HG03066 (cell line): ENCODE data around the gene MPV17L2.
"Not testable (repeated sequence)": the region's sequence is repeated elsewhere in the genome, so short reads cannot be mapped to it uniquely, and the experiment has no call there.

Experiments
- ATAC-seq: cut with Tn5 transposase; IDR thresholded peaks from one replicate; pipeline ENCODE4 v1.9.1; 2021; ENCODE audit warnings: low read depth; ENCODE audit not compliant: unreplicated experiment

Gene MPV17L2

DNA sequence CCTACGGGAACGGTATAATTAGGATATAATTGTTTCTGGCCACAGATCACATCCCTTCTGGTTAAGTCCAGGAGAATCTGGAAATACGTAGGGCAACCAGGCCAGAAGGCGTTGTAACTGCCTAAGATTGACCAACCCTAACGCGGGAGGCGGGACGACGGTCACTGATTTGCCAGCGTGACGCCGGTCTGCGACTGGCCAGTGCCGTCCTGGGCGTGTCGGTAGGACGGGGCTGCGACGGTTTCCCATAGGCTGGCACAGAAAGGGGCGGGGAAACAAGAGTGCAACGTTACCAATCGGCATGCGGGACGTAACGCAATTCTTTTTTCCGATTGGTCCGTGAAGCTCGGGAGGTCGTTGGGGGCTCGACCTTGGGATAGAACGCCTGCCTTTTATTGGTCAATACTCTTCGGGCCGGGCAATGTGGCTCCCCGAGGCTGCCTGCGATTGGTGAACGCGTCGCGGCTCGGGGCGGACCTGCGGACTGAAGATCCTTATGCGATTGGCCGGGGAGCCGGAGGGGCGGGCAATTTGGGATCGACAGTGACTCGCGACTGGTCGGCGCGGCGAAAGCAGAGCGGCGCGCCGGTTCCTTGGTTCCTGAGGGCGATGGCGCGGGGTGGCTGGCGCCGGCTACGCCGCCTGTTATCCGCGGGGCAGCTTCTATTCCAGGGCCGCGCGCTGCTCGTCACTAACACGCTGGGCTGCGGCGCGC is at the start of gene MPV17L2:
Gene MPV17L2 (plus strand): TSS at position 546 of the 715 bp plus-strand sequence. CDS start 64 bp downstream, at position 610.
- ATAC-seq, result peak; percentile 84

DNA sequence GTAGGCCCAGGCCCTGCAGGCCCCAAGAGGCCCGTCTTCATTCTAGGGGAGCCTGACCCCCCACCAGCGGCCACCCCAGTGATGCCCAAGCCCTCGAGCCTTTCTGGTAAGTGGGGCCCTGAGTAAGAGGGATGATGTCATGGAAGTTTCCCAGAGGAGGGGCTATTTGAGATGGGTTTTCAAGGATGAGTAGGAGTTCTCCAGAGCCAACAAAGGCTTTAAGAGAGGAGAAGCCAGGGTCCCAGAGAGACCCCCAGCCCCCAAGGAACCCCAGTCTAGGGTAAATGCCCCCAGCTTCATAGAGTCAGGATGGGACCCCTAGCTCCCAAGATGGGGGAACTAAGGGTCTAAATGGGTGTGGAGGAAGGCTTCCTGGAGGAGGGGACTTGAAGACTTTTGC is 49.1 kb upstream of the MPV17L2 start:
- no peak for ATAC-seq

DNA sequence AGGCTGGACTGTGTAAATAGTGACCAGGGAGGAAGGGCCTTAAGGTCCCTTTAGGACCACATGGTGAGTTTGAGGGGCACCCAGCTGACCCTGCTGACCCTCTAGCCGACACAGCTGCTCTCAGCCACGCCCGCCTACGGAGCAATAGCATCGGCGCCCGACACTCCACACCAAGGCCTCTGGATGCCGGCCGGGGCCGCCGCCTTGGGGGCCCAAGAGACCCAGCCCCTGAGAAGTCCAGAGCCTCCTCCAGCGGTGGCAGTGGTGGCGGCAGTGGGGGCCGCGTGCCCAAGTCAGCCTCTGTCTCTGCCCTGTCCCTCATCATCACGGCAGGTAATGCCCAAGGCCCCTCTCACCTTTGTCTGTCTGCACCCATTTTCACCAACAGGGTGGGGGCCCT is 48.7 kb upstream of the MPV17L2 start:
- no peak for ATAC-seq

DNA sequence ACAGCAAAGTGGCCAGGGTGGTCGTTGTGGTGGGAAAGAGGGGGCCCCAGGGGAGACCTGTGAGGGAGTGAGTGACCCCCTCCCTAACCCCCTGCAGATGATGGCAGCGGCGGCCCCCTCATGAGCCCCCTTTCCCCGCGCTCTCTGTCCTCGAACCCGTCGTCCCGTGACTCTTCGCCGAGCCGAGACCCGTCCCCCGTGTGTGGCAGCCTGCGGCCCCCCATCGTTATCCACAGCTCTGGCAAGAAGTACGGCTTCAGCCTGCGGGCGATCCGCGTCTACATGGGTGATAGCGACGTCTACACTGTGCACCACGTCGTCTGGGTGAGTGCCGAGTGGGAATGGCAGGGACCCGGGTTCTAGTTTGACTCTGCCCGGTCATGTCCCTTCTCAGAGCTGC is 48.1 kb upstream of the MPV17L2 start:
- no peak for ATAC-seq

DNA sequence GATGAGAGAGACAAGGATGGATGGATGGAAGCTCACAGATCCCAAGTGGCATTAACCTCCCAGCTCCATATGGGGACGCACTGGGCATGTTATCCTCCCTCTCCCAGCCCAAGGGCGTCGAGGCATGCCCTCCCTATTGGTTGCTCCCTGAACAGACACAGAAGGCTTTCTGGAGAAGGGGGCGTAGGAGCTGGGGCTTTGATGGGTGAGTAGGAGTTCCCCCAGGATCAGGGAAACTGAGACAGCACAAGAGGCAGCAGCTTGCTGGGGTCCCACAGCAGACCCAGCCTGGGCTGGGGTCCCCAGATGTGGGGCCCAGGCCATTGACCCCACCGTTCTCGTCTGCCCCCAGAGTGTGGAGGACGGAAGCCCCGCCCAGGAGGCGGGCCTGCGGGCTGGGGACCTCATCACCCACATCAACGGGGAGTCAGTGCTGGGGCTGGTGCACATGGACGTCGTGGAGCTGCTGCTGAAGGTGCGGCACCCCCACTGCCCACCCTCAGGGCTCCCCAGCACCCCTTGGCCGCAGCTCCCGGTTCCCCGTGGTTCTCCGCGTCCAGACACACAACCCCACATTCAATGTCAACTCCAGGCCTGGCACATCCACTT is 47.5 kb upstream of the MPV17L2 start:
- no peak for ATAC-seq

DNA sequence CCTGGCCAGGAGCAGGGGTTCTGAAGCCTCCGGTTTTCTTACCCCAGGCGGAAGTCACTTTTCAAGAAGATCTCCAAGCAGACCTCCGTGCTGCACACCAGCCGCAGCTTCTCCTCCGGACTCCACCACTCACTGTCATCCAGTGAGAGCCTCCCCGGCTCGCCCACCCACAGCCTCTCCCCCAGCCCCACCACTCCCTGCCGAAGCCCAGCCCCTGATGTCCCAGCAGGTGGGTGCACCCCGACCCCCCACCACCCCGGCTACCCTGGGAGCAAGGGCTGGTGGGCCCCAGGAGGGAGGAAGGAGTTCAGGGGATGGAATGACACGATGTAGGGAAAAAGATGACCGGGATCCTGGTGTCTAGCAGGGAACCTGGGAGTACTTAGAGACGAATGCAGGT is 45.6 kb upstream of the MPV17L2 start:
- no peak for ATAC-seq

DNA sequence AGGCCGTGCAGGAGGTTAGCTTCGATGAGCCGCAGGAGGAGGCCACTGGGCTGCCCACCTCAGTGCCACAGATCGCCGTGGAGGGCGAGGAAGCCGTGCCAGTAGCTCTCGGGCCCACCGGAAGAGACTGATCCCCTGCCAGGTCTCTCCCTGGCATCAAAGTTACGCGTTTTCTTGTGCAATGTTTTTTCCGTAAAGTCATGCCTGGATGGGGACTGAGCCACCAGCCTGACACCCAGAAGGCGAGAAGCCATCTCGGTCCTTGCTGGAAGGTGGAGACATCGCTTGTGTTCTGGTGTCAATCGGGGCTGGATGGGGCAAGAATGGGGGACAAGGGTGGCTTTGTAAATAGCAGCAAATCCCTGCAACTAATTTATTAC is 43.4 kb upstream of the MPV17L2 start:
- no peak for ATAC-seq

DNA sequence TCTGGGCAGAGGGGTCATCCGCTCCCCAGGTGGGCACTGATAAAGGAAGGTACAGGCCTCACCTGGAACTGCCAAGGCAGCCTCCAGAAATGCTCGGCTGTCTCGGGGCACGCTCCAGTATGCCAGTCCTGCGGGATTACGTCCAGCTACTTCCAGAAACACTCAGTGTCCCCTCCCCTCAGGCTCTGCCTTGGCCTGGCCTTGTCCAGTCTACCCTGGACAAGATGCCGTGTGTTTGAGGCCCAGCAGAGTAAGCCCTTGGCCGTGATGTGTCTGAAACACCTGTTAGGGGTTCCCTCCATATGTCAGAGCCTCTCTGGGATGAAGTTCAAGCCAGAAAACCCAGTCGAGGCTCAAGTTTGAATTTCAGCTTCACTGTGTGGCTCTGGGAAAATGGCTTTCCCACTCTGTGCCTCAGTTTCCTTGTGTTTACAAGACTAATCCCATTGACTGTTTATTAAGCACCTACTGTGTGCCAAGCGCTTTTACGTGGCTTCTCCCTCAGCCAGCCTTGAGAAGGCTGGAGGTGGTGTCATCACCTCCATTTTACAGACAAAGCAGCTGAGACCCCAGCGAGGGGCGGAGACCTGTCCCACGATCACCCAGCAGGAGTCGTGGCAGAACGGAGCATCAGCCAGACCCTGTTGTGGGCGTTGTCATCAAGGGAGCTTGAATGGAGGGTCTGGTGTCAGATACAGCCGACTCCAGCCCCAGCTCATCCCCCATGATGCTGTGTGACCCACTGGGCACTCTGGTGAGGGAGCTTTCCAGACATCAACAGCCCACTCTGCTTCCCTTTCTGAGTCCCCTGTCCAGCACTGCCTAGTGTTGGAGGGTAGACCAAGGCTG is 42.0 kb upstream of the MPV17L2 start:
- no peak for ATAC-seq

DNA sequence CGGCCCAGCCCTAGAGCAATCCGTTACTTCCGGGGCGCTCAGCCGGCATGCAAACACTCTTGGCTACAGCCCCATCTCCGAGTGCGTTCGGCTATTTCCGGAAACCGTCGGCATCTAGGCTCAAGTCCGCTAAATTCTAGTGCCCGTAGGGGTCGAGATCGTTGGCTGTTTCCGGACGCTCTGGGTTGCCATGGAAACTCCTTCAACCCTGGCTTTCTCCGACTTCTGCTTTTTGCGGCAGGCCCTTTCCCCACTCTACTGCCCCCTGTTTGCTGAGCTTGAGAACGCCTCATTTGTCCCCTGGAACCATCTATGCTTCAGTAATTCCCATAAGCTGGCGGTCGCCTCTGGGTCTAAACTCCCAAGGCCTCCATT is 40.6 kb upstream of the MPV17L2 start:
- ATAC-seq, result peak; percentile 76

DNA sequence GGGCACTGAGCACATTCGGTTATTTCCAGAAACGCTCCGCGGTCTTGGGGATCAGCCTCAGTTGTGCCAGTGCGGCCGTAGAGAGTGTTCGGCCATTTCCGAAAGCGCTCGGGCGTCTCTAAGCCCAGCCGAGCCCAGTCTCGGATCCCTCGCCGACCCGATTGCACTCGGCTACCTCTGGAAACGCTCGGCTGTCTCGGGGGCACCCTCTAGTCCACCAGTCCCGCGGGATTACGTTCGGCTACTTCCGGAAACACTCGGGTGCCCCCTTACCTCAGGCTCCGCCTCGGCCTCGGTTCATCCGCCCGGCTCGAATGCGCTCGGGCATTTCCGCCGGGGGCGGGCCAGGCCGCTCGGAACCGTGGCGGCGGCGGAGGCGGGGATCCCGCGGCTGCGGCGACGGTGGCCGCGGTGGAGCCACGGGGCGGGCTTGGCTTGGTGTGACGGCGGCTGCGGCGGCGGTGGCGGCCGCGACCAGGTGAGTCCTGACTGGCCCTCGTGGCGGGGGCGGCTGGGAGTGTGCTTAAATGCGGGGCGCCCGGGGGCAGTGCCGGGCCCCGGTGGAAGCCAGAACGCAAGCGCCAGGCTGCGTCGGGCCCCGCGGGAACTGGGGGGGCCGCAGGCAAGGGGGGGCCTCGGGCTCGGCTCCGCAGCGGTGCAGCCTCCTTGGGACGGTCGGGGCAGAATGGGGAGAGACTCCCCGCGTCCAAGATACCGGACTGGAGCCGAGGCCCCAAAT is 40.0 kb upstream of the MPV17L2 start, which contains the start of gene PIK3R2:
Gene PIK3R2 (plus strand): TSS at position 347 of the 739 bp plus-strand sequence. CDS start 2,717 bp downstream, outside the sequence.
- ATAC-seq, result peak; percentile 65

DNA sequence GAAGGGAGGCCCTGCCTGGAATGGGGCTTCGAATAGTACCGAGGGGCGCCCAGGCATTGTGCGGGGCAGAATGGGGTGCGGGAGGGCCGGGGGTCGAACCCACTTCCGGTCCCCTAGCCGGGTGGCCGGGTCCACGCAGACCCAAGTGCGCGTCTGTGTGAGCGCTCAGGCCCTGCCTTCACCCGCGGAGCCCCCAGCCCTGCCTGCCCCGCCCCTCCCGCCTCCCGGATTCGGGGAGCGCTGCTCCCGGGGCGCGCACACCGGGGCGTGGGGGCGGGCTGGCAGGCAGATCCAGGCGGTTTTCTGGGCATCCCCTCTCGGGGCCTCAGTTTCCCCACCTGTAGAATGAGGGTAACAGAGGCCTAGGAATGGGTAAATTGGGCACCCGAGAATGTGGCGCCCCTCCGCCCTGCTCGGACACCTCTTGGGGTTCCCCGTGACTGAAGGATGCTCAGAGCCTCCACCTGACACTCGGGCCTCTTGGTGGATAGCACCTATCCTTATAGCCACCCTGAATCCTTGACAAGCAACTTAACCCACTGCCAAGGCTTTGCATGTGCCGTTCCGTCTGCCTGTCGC is 39.4 kb upstream of the MPV17L2 start:
- no peak for ATAC-seq

DNA sequence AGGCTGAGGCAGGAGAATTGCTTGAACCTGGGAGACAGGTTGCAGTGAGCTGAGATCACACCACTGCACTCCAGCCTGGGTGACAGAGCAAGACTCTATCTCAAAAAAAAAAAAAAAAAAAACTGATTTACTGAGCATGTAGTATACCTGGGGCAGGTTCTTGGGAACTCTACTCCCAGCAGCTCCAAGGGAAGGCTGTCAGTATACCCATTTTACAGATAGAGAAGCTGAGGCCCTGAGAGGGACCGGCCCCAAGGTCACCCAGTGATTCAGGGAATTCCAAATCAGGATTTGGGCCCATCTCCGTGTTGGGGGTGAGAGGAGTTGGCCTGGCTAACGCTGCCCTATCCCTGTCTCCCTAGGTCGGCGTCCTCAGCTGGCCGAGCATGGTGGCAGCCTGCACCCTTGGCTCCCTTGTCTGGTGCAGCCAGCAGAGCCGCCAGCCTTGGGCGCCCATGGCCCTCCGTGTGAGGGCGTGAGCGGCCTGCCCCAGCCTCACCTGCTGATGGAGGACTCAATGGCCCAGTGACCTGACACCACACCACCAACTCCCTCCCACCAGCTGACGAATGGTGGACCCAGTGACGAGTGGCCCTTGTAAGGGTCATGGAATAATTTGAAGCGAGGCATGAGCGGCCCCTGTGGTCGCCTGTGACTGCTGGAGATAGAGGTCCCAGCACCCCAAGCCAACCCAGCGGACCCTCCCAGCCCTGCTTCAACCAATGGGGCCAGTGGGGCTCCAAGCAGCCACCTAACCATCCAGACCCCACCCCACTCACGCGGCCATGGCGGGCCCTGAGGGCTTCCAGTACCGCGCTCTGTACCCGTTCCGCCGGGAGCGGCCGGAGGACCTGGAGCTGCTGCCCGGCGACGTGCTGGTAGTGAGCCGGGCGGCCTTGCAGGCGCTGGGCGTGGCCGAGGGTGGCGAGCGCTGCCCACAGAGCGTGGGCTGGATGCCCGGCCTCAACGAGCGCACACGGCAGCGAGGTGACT is 37.6 kb upstream of the MPV17L2 start:
- ATAC-seq, result no peak

DNA sequence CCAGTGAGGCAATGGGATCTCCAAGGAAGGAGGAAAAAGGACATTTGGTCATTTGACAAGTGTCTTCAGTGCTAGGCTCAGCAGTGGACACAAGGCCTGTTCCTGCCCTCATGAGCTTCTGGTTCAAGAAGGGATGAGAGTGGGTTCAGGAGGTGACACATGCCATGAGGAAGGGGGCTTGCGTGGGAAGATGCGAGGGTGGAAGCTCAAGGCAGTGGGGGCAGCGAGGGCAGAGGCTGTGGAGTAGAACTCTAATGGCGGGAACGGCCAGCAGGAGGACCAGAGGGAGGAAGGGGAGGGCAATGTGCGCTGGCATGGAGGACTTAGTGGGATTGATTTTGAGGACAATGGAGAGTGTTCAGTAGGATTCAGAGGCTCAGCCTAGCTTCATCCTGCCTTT is 36.8 kb upstream of the MPV17L2 start:
- no peak for ATAC-seq

DNA sequence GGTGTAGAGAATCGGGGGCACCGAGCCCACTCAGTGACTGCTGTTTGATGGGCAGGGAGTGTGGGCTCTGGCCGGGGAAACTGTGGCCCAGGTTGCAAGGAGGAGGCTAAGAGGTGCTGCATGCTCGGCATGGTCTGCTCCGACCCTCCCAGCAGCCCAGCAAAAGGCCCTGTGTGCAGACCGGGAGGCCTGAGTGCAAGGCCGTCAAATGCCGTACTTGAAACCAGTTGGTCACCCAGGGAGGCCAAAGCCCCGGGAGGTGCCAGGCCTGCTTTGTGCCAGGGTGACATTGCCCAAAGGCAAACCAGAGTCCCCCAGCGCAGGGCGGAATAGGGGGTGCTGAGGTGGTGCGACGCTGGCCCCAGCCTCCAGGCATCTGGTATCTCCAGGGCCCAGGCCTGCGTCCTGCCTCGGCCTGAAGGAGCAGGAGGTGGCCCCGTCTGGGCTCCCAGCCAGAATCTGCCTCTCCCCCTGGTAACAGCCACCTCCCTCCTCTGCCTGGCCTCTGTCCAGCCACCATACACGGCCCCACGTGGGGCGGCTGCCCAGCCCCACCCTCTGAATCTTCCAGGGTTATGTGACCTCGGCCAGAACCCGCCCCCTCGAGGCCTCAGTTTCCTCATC is 36.1 kb upstream of the MPV17L2 start:
- no peak for ATAC-seq

DNA sequence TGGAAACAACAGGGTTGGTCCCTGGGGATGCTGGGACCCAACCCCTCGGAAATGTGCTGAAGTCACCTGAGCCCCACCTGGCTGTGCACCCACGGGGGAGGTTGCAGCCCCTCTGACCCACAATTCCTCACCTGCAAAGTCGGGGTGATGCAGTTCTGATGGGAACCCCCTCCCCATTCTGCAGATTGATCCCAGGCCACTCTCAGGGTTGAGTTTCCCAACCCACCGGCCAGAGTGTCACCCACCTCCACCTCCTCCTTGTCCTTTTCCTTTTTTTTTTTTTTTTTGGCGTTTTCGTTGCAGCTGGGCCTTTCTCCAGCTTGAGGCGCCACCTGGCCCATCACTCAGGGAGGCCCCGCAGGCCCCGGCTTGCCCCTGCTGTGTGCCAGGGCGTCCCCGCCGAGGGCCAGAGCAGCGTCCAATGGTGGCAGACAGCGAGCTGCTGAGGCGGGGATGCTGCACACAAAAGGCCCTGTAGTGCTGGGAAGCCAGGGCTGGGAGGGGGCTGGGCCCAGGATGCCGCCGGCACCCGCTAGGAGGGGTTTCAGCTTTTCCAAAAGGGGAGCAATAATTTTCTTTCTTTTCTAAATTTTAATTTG is 35.5 kb upstream of the MPV17L2 start:
- no peak for ATAC-seq

DNA sequence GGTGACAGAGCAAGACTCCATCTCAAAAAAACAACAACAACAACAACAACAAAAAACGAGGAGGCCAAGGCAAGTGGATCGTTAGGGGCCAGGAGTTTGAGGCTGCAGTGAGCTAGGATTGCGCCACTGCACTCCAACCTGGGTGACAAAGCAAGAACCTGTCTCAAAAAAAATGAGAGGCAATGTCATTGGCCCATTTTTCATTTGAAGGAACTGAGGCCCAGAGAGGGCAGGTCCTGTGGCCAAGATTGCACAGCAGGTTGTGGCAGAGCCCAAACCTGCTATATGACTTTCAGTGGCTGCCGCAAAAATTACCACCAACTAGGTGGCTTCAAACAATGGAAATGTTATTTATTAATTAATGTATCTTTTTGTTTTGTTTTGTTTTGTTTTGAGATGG is 34.6 kb upstream of the MPV17L2 start:
- no peak for ATAC-seq

DNA sequence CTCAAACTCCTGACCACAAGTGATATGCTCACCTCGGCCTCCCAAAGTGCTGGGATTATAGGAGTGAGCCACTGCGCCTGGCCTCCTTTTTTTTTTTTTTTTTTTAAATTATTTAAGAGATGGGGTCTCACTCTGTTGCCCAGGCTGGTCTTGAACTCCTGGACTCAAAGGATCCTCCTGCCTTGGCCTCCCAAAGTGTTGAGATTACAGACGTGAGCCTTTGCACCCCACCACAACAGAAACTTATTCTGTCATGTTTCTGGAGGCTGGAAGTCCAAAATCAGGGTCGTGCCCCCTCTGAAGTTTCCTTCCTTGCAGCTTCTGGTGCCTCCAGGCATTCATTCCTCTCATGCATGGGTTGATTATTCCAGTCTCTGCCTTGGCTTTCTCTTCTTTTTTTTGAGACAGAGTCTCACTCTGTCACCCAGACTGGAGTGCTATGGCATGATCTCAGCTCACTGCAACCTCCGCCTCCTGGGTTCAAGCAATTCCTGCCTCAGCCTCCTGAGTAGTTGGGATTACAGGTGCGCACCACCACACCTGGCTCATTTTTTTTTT is 33.9 kb upstream of the MPV17L2 start:
- not testable (repeated sequence) for ATAC-seq

DNA sequence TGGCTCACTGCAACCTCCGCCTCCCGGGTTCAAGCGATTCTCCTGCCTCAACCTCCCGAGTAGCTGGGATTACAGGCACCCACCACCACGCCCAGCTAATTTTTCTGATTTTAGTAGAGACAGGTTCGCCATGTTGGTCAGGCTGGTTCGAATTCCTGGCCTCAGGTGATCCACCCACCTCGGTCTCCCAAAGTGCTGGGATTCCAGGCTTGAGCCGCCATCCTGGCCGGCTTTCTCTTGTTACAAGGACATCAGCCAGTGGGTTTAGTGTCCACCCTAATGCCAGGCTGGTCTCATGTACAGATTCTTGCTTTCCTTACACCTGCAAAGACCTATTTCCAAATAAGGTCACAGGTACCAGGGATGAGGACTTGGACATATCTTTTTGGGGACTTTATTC is 33.2 kb upstream of the MPV17L2 start:
- ATAC-seq, result no peak
